GF-D8 (cell line): ENCODE data around the gene IL1RAP.

Experiments used
- DNase-seq: peaks from one replicate; lab custom pipeline; 2025; lab: John Stamatoyannopoulos, UW

IL1RAP gene

DNA sequence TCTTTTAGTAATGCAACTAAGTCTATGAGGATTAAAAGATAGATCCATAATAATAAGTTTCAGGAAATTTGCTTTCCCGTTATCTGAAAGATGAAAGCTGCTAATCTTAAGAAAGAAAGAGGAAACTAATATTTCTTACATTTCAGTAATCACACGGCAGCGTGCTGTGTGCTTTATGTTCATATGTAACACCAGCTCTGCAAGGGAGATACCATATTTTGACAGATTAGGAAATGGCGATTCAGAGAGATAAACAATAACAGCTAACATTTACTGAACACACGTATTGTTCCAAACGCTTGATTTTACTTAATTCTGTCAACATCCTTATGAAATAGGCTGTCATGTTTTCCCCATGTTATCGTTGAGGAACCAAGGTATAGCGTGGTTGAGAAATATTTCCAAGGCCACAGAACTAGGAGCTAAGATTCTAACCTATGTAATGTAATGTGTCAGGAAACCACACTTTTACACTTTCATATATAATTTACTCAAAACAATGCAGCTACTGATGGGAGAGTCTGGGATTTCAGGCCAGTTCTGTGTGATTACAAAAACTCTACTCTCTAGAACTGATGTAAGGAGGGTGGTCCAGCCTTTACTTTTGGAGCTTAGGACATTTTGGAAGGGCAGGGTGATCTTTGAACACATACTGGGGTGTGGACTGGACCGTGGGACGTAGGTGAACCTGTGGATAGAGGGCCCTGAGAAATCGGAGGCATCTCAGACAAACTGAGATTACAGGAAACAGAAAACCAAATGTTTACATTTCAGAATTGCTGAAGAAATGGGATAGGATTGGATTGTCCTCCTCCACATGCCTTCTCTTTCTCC, 100.6 kb downstream of the IL1RAP start:
- DNase-seq = peak; percentile 29

DNA sequence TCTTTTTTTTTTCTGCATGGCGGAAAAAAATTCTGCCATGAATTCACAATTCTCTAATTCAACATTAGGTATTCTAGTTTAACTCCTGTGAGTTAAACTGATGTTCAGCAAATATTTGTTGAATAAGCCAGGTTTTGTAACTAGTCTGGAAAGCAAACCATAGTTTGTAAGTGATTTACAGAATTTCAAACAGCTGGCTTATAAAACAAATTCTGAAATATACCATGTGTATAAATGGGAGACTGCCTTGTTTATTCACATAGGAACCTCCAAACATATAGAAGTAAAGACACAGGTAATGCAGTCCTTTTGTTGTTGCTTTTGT, 101.1 kb downstream of the IL1RAP start:
- no peak for DNase-seq

DNA sequence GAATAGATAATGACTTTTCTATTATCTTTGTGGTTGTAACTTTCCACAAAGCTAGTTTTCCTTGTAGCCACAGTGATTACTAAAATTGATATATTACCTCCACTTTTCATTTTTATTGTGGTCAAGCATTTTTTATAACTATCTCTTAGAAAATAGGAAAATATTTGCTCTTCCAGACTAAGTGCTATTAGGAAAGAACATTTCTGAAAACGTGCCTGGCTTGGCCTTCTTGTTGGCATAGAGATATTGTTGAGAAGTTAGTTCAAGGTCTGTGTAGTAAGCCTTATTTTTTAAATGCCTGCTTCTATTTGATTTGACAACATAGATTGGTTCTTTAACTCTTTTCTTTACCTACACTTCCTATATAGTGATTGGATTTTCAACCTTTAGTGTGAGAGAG, 101.7 kb downstream of the IL1RAP start:
- no peak for DNase-seq

DNA sequence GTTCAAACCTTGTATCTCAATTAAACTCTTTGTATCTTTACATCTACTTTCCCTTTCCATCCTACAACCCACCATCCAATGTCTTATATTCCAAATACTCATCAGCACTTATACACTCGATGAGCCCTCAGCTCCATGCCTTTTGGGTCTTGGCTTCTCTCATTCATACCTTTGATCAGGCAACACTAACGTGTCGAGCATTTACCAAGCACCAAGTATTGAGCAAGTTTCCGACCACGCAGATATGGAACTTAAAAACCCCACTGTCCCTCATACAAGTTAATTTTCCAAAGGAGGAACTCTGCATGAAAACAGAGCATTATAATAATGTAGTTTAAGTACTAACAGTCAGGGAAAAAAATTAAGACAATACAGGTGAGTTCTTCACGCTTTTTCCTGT, 102.8 kb downstream of the IL1RAP start:
- peak; percentile 82 for DNase-seq

DNA sequence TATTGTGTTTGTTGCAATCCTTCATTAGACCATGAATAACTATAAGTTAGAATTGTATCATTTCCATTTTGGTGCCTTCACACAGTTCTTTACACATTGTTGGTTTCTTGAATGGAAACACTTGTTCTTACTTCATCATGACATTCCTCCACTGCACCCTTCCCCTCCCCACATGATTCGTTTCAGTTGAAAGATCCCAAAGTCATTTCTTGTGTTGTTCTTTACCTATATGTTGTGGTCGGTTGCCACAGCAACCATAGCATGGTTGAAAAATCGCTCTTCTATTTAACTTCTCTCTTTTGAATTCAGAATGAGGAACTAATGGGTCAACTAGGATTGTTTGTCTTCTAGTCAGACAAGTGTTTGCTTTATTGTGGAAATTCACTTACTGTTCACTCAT, 103.3 kb downstream of the IL1RAP start:
- peak; percentile 99 for DNase-seq

DNA sequence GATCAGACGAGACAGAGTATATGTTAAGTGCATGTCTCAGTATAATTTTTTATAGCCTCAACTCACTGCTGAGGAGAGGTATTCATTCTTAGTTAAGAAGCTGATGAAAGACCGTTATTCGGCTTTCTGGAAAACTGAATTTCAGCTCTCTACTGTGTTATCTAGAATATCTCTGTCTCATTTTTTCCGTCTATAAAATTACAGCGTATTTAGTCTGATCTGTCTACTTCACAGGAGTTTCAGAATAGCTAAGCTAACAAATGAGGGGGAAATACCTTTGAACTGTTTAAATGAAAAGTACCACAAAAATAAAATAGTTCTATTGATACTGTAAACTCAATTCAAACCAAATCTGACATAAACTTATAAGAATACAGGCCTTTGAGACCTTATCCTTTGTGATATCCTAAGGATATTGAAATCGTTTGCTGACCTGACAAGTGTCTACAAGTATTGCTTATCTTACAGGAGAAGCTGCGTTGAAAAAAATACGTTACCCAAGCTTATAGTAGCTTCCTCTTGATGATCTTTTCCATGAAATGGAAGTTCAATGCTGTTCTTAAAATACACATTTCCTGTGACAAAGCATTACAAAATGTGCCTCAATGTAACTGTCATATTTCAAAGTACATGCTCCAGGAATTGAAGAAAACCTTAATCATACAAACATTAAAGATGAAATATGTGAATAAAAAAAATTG, 104.6 kb downstream of the IL1RAP start:
- peak; percentile 97 for DNase-seq

DNA sequence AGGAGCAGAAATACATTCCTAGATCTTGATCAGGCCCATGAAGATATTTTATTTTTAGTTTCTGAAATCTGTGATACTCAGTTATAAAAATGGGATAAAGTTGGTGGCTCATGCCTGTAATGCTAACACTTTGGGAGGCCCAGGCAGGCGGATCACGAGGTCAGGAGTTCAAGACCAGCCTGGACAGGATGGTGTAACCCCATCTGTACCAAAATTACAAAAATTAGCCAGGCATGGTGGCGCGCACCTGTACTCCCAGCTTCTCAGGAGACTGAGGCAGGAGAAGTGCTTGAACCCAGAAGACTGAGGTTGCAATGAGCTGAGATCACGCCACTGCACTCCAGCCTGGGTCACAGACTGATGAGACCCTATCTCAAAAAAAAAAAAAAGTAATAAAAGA, 105.5 kb downstream of the IL1RAP start:
- DNase-seq = no peak

DNA sequence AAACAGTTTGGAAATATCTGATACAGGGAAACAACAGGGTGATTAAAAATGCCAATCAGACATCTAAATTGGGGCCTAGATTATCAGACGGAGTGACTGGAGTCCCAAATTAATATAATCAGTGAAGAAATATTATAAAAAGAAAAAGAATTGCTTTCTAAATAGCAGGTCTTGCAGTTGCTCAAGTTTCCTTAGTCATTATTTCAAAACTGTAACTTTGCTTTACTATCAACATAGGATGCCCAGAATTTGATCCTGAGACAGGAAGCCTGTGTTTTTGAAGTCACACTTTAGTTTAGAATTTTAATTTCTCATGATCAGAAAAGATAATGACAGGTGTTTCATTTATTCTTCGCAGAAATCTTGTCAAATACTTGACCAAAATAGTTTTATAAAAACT, 105.9 kb downstream of the IL1RAP start:
- peak; percentile 32 for DNase-seq

DNA sequence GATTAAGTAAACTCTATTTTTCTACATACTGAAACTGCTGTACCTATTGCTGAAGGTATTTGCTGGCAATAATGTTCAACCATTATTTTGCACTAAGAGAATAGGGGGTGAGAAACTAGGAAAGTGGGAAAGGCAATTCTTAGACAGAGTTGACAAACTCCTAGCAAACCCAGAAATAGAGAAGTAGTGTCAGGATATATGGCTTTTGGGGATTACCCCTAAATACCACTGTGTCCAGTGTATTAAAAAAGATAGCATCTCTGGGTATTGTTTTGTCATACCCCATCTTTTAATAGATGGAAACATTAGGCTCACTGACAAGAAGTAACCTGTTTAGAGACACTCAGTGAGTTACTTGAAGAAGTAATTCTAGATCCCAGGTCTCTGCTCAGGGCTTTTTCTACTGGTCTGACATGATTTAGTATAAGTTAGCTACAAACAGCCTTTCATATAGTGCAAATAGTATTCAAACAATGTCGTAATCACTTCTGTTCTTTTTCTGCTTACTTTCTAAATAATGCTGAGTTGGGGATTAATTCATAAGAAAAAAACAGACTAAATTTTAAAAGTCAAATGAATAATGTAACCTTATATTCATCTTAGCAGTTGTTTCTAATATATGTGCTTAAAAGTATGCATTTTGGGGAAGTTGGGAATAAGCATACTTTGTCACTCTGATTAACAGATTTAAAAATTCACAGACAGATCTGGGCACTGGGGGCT, 107.2 kb downstream of the IL1RAP start:
- peak; percentile 26 for DNase-seq

DNA sequence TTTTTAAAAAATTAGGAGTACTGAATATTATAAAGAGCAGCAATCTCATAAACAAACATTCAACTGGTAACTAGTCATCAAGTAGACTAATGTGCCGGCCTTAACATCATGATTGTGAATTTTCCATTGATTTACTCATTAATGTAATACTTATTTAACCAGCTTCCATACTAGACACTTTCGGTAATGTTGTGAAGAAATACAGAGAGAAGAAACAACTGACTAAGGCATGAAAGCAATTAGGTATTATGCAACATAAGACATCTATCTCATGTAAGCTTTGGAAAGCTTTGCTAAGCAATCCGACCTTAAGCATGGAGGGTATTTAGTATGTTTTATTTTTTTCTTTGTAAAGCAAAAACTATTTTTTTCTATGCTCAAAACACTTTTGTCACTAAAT, 108.0 kb downstream of the IL1RAP start:
- DNase-seq = no peak

DNA sequence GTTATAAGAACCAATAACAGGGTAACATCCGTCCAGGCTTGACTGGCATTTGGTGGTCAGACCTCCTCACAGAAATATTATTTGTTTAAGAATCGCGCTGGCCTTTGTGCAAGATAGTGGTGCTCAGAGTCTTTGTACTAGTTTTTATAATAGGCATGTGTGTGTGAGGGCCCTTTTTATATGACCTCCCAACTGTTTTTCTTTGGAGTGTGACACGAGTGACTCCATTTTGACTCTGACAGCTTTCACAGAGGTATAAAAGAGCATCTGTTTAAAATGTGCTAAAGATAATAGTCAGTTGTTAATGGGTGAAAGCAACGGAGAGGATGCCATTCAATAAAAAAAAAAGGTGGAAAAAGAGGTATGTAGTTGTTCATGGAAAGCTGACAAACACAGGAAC, 110.4 kb downstream of the IL1RAP start:
- DNase-seq = no peak

DNA sequence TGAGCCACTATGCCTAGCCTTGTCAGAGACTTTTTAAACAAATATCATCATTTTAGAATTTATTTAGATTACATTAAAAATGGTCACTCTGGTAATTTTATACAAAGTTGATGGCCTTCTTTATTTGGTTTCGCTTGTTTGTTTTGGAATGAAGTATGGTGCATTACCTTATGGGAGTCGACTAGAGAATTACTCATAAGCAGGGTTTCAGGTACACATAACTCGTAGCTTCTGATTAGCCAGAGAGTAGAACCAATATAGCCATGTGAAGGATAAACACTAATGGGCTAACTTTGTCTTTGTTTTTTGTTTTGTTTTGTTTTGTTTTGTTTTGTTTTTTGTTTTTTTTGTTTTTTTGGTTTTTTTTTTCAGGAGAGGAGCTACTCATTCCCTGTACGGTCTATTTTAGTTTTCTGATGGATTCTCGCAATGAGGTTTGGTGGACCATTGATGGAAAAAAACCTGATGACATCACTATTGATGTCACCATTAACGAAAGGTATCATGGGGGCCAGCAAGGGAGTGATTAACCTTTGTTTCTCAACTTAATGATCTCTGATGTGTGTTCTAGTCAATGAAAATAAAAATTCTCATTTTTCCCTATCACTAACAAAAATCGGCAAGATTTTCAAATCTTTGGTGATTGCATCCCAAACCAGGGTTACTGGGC, 113.2 kb downstream of the IL1RAP start:
- DNase-seq = no peak

DNA sequence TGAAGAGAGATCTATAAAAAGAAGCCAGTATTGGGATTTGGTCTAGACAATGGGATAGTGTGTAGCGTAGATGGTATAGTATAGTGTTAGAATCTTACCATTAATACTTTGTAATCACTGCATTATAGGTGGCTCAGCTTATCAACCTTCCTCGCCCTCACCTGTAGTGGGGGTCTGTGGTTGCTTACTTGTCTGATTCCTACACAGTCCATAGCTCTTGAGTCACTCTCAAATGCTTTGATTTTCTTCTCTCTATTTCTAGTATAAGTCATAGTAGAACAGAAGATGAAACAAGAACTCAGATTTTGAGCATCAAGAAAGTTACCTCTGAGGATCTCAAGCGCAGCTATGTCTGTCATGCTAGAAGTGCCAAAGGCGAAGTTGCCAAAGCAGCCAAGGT, 115.2 kb downstream of the IL1RAP start:
- no peak for DNase-seq

DNA sequence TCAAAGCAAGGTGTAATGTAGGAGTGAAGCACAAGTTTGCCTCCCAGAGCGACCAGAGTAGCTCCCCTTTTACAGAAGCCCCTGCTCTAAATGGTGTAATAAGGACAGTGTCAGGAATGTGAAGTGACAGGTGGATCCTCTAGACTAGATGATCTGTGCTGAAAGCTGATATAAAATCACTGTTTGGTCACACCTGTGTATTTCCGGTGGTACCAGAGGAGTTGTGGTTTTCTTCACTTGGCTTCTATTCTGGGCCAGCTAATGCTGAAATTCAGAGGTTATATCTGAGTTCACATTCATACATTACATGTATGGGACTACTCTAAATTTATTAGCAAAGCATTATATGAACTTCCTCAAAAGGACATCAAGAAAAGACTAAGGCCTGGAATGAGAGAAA, 117.4 kb downstream of the IL1RAP start:
- no peak for DNase-seq

DNA sequence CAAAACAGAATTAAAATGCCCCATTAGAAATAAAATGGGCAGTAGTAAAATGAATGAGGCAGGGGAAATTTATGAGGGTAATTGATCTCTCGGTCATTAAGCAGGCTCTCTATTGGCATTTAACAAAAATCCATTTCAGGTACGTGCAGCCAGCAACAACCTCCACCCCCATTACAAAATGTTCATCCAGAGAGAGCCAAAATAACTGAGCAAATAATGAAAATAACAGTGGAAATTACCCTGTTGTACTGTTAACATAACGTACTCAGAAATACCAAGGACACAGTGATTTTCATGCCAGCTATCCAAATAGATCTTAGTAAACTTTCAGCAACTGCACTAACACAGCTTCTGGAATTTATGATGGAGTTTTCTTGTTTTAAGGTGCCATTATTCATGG, 127.7 kb downstream of the IL1RAP start:
- DNase-seq = no peak

DNA sequence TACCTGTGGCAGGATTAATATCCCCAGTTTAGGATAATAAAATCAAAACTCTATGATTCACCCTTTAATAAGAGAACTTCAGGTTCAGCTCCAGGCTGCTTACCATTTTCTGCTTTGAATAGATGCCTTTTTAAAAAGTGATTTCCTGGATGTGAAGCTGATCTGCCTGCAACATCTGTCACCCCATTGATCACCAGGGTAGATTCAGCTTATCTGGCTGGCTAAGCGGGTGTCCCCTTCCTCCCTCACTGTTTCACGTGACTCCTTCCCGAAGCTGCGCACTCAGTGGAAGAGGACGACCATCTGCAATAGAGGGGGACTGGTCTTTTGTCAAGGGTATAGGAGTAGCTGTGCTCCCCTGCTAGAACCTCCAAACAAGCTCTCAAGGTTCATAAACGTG, 128.1 kb downstream of the IL1RAP start:
- no peak for DNase-seq

DNA sequence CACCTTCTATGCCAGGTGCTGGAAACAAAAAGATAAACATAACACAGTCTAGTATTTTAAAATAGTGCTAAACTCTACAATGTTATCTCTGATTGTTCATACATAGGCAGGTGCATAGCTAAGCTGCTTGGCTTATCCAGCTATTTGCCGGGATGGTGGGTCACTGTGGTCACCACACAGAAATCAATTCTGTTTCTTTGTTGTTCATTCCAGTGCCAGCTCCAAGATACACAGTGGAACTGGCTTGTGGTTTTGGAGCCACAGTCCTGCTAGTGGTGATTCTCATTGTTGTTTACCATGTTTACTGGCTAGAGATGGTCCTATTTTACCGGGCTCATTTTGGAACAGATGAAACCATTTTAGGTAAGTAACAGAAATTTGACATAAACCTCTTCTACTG, 130.2 kb downstream of the IL1RAP start:
- DNase-seq = no peak

DNA sequence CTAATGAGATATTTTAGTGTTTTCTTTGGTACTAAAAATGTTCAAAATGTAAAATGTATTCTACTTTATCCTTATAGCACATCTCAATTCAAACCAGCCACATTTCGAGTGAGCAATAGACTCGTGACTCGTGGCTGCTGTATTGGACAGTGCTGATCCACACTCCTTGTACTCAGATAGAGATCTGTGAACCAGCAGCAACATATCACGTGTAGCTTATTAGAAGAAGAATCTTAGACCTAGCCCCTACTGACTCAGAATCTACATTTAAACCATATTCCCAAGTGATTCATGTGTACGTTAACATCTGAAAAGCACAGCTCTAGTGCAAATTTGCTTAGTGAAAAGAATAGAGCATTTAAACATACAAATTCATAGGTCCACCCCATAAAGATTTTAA, 130.9 kb downstream of the IL1RAP start:
- no peak for DNase-seq

DNA sequence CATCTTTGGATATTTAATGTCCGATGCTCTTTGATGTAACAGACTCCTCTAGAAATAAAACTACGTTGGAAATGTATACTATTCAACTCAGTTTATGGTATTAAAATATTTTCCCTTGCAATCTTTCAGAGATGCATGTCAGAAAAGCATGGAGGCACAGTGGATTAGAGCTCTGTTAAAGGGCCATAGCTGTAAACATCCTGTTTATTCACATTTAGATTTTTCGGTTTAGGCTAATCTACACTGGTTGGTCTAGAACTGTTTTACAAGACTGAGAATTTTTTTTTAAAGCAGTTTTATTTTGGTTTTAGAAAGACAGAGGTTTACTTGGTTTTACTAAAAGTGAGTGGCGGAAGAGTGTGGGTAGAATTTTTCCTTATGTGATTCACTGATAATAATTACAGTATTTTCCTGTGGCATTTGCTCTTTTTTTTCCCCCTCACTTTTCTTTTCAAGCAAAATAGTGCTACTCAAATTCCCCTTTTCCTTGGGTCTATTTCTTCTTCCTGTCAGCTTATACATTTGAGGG, 132.1 kb downstream of the IL1RAP start:
- no peak for DNase-seq

DNA sequence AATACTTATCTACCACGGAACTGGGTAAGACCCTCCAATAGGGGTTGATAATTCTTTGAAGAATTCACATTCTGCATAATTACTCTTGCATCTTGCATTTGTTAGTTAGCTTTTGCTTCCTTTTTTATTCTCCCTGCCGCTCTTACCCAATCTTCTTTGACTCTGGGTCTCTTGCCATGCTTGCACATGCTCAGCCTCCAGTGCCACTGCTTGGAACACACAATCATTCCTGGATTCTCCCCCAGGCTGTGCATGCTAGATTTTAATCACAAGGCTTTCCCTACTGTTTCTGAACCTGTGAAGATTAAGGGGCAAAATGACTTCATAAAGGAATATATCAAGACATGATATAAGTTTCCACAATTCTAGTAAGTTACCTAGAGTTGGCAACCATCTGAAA, 133.1 kb downstream of the IL1RAP start:
- no peak for DNase-seq

DNA sequence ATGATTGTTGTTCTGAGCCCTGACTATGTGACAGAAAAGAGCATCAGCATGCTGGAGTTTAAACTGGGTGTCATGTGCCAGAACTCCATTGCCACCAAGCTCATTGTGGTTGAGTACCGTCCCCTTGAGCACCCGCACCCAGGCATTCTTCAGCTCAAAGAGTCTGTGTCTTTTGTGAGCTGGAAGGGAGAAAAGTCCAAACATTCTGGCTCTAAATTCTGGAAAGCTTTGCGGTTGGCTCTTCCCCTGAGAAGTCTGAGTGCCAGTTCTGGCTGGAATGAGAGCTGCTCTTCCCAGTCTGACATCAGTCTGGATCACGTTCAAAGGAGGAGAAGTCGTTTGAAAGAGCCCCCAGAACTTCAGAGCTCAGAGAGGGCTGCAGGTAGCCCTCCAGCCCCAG, 142.0 kb downstream of the IL1RAP start:
- DNase-seq = no peak

DNA sequence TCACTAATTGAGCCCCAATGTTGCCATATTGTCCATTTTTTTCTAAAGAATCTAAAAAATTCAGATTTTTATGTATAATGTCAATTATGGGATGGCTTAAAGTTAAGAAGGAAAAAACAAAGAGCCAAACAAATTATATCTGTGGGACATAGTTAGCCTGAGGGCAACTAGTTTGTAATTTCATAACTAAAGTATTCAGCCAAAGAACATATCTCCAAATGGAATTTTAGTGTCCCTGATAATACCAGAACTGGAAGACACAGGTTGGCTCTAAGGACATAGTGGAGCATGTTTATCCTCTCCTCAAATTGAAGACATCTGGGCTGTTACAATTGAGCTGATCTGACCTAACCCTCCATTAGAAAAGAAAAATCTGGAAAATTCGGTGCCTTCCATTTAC, 144.2 kb downstream of the IL1RAP start:
- DNase-seq = no peak
